WTC11 (cell line): ENCODE results near the gene TJAP1. TPM values are rescaled to one million over a fixed set of nuclear protein-coding genes. Genes with fewer than 3 reads are reported as not detected.
A peak's percentile ranks its signal among the peaks of the same experiment; 100 is the strongest.

ENCODE experiments used
- ATAC-seq: fragments of 200-7000 bp; cut with Tn5 transposase; 2 replicates; pipeline ENCODE4 v1.10.0; 2021; ENCODE audit warnings: mild to moderate bottlenecking, moderate library complexity
- CTCF ChIA-PET: fragments of 300-600 bp; sonication (Branson Sonifier 250); formaldehyde crosslinking; loops from one replicate; lab custom pipeline; 2021; ENCODE audit warnings: antibody characterized with exemption; lab: Charles Lee
- POLR2A ChIA-PET: fragments of 350-600 bp; sonication (Branson Sonifier 250); formaldehyde crosslinking; loops from one replicate; lab custom pipeline; 2021; ENCODE audit warnings: antibody characterized with exemption; lab: Charles Lee
- DNase-seq: peaks from one replicate; pipeline ENCODE4 v3.0.0; 2021; ENCODE audit warnings: low spot score
- H3K27ac Mint-ChIP-seq: 2 replicates; pipeline ENCODE4 v1.8.0; 2021; ENCODE audit warnings: mixed read lengths
- H3K27me3 Mint-ChIP-seq: 2 replicates; pipeline ENCODE4 v1.8.0; 2021; ENCODE audit warnings: low read depth, mild to moderate bottlenecking, moderate library complexity, mixed read lengths
- H3K36me3 Mint-ChIP-seq: 2 replicates; pipeline ENCODE4 v1.8.0; 2021; ENCODE audit warnings: mixed read lengths
- H3K4me1 Mint-ChIP-seq: 2 replicates; pipeline ENCODE4 v1.8.0; 2022; ENCODE audit warnings: mixed read lengths
- H3K4me3 Mint-ChIP-seq: 2 replicates; pipeline ENCODE4 v1.8.0; 2021; ENCODE audit warnings: mild to moderate bottlenecking, moderate library complexity, mixed read lengths
- H3K9me3 Mint-ChIP-seq: 2 replicates; pipeline ENCODE4 v1.8.0; 2021; ENCODE audit warnings: mixed read lengths
- ATF1 ChIP-seq: sonication (generic); formaldehyde crosslinking; IDR thresholded peaks from 2 replicates; pipeline ENCODE4 v1.8.1; 2023; ENCODE audit warnings: mild to moderate bottlenecking, moderate library complexity, missing genetic modification reagents
- ELF4 ChIP-seq: sonication (generic); formaldehyde crosslinking; IDR thresholded peaks from 2 replicates; pipeline ENCODE4 v1.8.1; 2022; ENCODE audit warnings: low read depth, mild to moderate bottlenecking, moderate library complexity, missing genetic modification reagents
- ETV6 ChIP-seq: sonication (generic); formaldehyde crosslinking; IDR thresholded peaks from 2 replicates; pipeline ENCODE4 v1.8.1; 2022; ENCODE audit warnings: mild to moderate bottlenecking, missing genetic modification reagents
- GABPB1 ChIP-seq: sonication (generic); formaldehyde crosslinking; IDR thresholded peaks from 2 replicates; pipeline ENCODE4 v1.8.1; 2023; ENCODE audit warnings: mild to moderate bottlenecking, missing genetic modification reagents
- GRHL2 ChIP-seq: fragments of 250-450 bp; sonication (Bioruptor Pico); IDR thresholded peaks from 2 replicates; pipeline ENCODE4 v1.8.0; 2022; ENCODE audit warnings: mild to moderate bottlenecking, moderate library complexity; ENCODE audit not compliant: insufficient replicate concordance, severe bottlenecking
- HMGA2 ChIP-seq: fragments of 250-450 bp; sonication (Bioruptor Pico); IDR thresholded peaks from 2 replicates; pipeline ENCODE4 v1.4.0; 2021; ENCODE audit warnings: mild to moderate bottlenecking, moderate library complexity
- IRF2 ChIP-seq: sonication (generic); formaldehyde crosslinking; IDR thresholded peaks from 2 replicates; pipeline ENCODE4 v1.8.0; 2022; ENCODE audit warnings: low read depth, missing genetic modification reagents, borderline replicate concordance
- JAZF1 ChIP-seq: fragments of 250-450 bp; sonication (Bioruptor Pico); IDR thresholded peaks from 2 replicates; pipeline ENCODE4 v1.9.0; 2021; ENCODE audit warnings: moderate library complexity, mild to moderate bottlenecking, inconsistent platforms
- TEAD1 ChIP-seq: sonication (generic); formaldehyde crosslinking; IDR thresholded peaks from 2 replicates; pipeline ENCODE4 v1.8.0; 2022; ENCODE audit warnings: mild to moderate bottlenecking, missing genetic modification reagents
- ZNF232 ChIP-seq: sonication (generic); formaldehyde crosslinking; IDR thresholded peaks from 2 replicates; pipeline ENCODE4 v1.8.0; 2022; ENCODE audit warnings: mild to moderate bottlenecking, missing genetic modification reagents
- ZNF423 ChIP-seq: fragments of 250-450 bp; sonication (Bioruptor Pico); IDR thresholded peaks from 2 replicates; pipeline ENCODE4 v2.1.2; 2022; ENCODE audit warnings: mild to moderate bottlenecking, moderate library complexity
- total RNA-seq: library from RNA; stranded (reverse); gene quantifications from 3 replicates; pipeline ENCODE4 v1.2.3, GENCODE V29; 2021
- TF ChIP-seq, protein P1 (sequence below): sonication (generic); formaldehyde crosslinking; IDR thresholded peaks from 2 replicates; pipeline ENCODE4 v1.8.1; 2023; ENCODE audit warnings: mild to moderate bottlenecking, moderate library complexity, missing genetic modification reagents
- TF ChIP-seq, protein P2 (sequence below): fragments of 250-450 bp; sonication (Bioruptor Pico); IDR thresholded peaks from 2 replicates; pipeline ENCODE4 v1.9.0; 2021; ENCODE audit warnings: moderate library complexity, mild to moderate bottlenecking, inconsistent platforms, borderline replicate concordance
- TF ChIP-seq, protein P3 (sequence below): sonication (generic); formaldehyde crosslinking; IDR thresholded peaks from 2 replicates; pipeline ENCODE4 v1.8.1; 2023; ENCODE audit warnings: mild to moderate bottlenecking, missing genetic modification reagents
- TF ChIP-seq, protein P4 (sequence below): fragments of 250-450 bp; sonication (Bioruptor Pico); IDR thresholded peaks from 2 replicates; pipeline ENCODE4 v1.9.0; 2021; ENCODE audit warnings: mild to moderate bottlenecking
- TF ChIP-seq, protein P5 (sequence below): sonication (generic); formaldehyde crosslinking; IDR thresholded peaks from 2 replicates; pipeline ENCODE4 v1.8.1; 2023; ENCODE audit warnings: mild to moderate bottlenecking, missing genetic modification reagents, borderline replicate concordance

Gene TJAP1
- total RNA-seq, 1 experiment from 2014 or later: 40.4 TPM

DNA sequence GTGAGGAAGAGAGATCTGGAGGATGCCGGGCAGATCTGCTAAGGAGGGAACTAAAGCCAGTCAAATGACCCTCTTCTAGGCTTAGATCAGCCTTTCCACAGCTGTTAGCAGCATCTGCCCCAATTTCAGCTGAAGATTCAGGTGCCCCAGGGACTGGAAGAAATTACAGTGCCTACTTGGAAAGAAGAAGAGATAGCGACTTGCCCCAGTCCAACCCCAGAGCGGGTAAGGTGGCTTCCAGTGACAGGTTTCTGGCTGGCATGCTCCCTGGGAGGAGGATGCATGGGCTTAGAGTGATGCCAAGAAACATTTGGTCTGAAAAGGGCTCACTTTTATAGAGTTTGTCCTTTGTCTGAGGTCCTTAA is 620 bp downstream of the TJAP1 start:
- TF ChIP-seq TEAD1 (CRISPR knock-in tag) (no peak), JAZF1 (CRISPR knock-in tag) (no peak), ZNF423 (CRISPR knock-in tag) (no peak), IRF2 (CRISPR knock-in tag) (no peak)
- TF ChIP-seq, protein P1, sequence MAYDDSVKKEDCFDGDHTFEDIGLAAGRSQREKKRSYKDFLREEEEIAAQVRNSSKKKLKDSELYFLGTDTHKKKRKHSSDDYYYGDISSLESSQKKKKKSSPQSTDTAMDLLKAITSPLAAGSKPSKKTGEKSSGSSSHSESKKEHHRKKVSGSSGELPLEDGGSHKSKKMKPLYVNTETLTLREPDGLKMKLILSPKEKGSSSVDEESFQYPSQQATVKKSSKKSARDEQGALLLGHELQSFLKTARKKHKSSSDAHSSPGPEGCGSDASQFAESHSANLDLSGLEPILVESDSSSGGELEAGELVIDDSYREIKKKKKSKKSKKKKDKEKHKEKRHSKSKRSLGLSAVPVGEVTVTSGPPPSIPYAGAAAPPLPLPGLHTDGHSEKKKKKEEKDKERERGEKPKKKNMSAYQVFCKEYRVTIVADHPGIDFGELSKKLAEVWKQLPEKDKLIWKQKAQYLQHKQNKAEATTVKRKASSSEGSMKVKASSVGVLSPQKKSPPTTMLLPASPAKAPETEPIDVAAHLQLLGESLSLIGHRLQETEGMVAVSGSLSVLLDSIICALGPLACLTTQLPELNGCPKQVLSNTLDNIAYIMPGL (CRISPR knock-in tag): no peak
- Mint-ChIP-seq H3K27me3 (no peaks in the 10 kb centered on the region), H3K9me3 (no peaks in the 10 kb centered on the region), H3K36me3 (no peaks in the 10 kb centered on the region), H3K4me1 (peaks cover 47% of the 10 kb centered on the region), H3K4me3 (peak overlapping the region; percentile 76), H3K27ac (peak overlapping the region; percentile 47)
- ATAC-seq (no peak), DNase-seq (no peak)
- CTCF ChIA-PET: interaction anchor here (0.7 to 1.8 kb wide), 8 partner anchors 18 to 249 kb away, joined by 3 to 12 read pairs (median 4); partner anchors contain the start of genes DLK2, DNPH1 and LRRC73
- POLR2A ChIA-PET: interaction anchor here (0.8 to 1.2 kb wide), 3 partner anchors 22 to 308 kb away, joined by 3 to 9 read pairs (median 3); partner anchors contain the start of genes DLK2 and ZNF318

DNA sequence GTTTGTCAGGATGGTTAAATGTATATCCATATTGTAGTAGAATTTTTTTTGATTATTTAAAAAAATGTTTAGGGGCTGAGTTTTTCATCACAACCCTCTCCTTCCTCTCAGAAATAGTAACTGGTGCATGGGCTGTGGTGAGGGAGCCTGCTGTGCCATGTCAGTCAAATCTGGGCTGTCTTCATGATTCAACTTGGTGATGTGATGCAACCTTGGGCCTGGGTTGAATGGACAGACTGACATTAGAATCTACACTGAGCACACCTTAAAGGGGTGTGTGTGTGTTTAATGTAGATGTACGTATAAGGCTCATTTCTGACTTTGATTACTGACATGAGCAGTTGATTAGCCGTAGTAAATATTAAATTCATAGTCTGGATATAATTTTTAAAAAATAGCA is 3.7 kb downstream of the TJAP1 start:
- CTCF ChIA-PET: interaction anchor here (0.6 to 2.8 kb wide), 7 partner anchors 8 to 655 kb away, joined by 3 to 15 read pairs (median 3); no protein-coding TSS in a partner anchor
- TF ChIP-seq GABPB1 (CRISPR knock-in tag) (peak; percentile 92), ELF4 (no peak)
- Mint-ChIP-seq H3K27ac (no peak overlapping the region), H3K36me3 (no peaks in the 10 kb centered on the region), H3K27me3 (no peaks in the 10 kb centered on the region), H3K9me3 (no peaks in the 10 kb centered on the region), H3K4me1 (peaks cover 53% of the 10 kb centered on the region), H3K4me3 (no peak overlapping the region)
- ATAC-seq (no peak), DNase-seq (no peak)
- POLR2A ChIA-PET: interaction anchor here (0.7 to 1.0 kb wide), 2 partner anchors 12 to 208 kb away, joined by 3 to 4 read pairs; no protein-coding TSS in a partner anchor

DNA sequence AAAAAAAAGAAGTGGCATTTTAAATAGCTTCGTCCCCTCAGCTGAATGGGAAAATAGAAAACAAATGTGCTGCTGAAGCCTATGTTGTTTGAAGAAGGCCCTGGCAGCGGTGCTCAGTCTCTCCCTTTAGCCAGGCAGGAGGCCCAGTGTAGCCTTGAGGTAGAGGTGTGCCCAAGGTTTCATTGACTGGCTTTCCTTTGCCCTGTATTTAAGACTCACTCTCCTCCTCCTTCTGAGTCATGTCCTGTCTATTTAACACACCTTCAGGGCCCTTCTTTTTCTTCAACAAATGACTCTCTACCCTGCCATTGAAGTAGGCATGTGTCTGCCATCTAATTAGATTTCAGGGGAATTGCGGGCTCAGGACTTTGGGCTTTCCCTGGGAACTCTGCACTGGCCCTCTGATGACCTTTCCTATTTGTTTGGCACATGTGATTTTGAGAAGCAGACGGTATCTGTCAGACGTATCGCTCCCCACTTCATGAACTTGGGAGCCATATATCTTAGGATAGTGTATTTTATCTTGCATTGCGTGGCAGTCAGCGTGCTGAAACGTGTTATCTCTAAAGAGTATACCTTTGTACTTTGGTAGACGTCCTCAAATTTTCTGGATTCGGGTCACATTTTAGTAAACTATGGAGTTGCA is 4.3 kb downstream of the TJAP1 start:
- Mint-ChIP-seq H3K36me3 (peaks cover 2% of the 10 kb centered on the region; the same call in 1 of the 2 replicates), H3K4me3 (peak overlapping the region; percentile 12), H3K27me3 (no peaks in the 10 kb centered on the region), H3K9me3 (no peaks in the 10 kb centered on the region), H3K4me1 (peaks cover 51% of the 10 kb centered on the region), H3K27ac (peak overlapping the region; percentile 73)
- ChIA-PET CTCF (interaction anchor here (0.6 to 2.8 kb wide), 7 partner anchors 8 to 654 kb away, joined by 3 to 15 read pairs (median 3); no protein-coding TSS in a partner anchor), POLR2A (interaction anchor here (0.7 kb wide), 1 partner anchor 209 kb away, joined by 3 read pairs; no protein-coding TSS in a partner anchor)
- ATAC-seq (peak; percentile 5; the same call in 1 of the 2 replicates), DNase-seq (no peak)
- no peak for TF ChIP-seq ATF1 (CRISPR knock-in tag)

DNA sequence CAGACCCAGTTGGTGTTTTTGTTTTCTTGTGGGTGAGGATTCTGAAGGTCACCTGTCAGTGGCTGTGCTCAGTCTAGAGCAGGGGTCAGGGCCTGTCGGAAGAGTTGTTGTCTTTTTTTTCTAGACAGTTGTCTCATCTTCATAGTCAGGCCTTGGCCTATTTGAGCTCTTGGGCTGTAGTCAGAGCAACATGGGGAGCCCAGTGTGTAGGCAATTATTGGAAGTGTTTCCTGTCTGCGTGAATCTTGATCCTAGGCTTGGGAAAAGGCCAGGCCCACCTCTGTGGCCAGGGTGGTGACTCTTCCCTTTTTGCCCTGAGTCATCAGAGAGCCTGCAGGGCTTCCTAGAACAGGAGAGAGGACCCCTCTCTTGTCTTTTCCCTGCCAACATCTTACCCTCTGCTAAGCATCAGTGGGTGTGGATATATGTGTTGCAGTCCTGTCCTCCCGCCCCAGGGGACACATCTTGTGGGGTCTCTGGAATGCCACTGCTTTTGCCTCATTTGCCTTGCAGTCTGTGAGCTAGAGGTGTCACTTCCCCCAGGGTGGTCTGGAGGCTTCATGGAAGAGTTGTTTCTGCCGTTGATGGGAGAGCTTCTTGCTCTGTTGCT is 11.4 kb downstream of the TJAP1 start:
- Mint-ChIP-seq H3K4me1 (peaks cover 26% of the 10 kb centered on the region), H3K4me3 (no peak overlapping the region), H3K27me3 (no peaks in the 10 kb centered on the region; the same call in 1 of the 2 replicates), H3K27ac (peak overlapping the region; percentile 13; the same call in 1 of the 2 replicates), H3K9me3 (no peaks in the 10 kb centered on the region), H3K36me3 (peaks cover 3% of the 10 kb centered on the region; the same call in 1 of the 2 replicates)
- CTCF ChIA-PET: interaction anchor here (1.3 to 1.5 kb wide), 2 partner anchors 18 to 31 kb away, joined by 4 read pairs; no protein-coding TSS in a partner anchor
- ATAC-seq (no peak), DNase-seq (no peak)
- POLR2A ChIA-PET: no interaction called here
- TF ChIP-seq, protein P2, sequence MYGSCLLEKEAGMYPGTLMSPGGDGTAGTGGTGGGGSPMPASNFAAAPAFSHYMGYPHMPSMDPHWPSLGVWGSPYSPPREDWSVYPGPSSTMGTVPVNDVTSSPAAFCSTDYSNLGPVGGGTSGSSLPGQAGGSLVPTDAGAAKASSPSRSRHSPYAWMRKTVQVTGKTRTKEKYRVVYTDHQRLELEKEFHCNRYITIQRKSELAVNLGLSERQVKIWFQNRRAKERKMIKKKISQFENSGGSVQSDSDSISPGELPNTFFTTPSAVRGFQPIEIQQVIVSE: no peak
- TF ChIP-seq, protein P3, sequence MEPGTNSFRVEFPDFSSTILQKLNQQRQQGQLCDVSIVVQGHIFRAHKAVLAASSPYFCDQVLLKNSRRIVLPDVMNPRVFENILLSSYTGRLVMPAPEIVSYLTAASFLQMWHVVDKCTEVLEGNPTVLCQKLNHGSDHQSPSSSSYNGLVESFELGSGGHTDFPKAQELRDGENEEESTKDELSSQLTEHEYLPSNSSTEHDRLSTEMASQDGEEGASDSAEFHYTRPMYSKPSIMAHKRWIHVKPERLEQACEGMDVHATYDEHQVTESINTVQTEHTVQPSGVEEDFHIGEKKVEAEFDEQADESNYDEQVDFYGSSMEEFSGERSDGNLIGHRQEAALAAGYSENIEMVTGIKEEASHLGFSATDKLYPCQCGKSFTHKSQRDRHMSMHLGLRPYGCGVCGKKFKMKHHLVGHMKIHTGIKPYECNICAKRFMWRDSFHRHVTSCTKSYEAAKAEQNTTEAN (CRISPR knock-in tag): no peak
- no peak for TF ChIP-seq HMGA2 (CRISPR knock-in tag)
- no peak for TF ChIP-seq ETV6 (CRISPR knock-in tag)
- TF ChIP-seq, protein P4, sequence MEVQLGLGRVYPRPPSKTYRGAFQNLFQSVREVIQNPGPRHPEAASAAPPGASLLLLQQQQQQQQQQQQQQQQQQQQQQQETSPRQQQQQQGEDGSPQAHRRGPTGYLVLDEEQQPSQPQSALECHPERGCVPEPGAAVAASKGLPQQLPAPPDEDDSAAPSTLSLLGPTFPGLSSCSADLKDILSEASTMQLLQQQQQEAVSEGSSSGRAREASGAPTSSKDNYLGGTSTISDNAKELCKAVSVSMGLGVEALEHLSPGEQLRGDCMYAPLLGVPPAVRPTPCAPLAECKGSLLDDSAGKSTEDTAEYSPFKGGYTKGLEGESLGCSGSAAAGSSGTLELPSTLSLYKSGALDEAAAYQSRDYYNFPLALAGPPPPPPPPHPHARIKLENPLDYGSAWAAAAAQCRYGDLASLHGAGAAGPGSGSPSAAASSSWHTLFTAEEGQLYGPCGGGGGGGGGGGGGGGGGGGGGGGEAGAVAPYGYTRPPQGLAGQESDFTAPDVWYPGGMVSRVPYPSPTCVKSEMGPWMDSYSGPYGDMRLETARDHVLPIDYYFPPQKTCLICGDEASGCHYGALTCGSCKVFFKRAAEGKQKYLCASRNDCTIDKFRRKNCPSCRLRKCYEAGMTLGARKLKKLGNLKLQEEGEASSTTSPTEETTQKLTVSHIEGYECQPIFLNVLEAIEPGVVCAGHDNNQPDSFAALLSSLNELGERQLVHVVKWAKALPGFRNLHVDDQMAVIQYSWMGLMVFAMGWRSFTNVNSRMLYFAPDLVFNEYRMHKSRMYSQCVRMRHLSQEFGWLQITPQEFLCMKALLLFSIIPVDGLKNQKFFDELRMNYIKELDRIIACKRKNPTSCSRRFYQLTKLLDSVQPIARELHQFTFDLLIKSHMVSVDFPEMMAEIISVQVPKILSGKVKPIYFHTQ (CRISPR knock-in tag): no peak
- no peak for TF ChIP-seq ZNF232 (CRISPR knock-in tag)
- no peak for TF ChIP-seq GRHL2 (CRISPR knock-in tag)
- TF ChIP-seq, protein P5, sequence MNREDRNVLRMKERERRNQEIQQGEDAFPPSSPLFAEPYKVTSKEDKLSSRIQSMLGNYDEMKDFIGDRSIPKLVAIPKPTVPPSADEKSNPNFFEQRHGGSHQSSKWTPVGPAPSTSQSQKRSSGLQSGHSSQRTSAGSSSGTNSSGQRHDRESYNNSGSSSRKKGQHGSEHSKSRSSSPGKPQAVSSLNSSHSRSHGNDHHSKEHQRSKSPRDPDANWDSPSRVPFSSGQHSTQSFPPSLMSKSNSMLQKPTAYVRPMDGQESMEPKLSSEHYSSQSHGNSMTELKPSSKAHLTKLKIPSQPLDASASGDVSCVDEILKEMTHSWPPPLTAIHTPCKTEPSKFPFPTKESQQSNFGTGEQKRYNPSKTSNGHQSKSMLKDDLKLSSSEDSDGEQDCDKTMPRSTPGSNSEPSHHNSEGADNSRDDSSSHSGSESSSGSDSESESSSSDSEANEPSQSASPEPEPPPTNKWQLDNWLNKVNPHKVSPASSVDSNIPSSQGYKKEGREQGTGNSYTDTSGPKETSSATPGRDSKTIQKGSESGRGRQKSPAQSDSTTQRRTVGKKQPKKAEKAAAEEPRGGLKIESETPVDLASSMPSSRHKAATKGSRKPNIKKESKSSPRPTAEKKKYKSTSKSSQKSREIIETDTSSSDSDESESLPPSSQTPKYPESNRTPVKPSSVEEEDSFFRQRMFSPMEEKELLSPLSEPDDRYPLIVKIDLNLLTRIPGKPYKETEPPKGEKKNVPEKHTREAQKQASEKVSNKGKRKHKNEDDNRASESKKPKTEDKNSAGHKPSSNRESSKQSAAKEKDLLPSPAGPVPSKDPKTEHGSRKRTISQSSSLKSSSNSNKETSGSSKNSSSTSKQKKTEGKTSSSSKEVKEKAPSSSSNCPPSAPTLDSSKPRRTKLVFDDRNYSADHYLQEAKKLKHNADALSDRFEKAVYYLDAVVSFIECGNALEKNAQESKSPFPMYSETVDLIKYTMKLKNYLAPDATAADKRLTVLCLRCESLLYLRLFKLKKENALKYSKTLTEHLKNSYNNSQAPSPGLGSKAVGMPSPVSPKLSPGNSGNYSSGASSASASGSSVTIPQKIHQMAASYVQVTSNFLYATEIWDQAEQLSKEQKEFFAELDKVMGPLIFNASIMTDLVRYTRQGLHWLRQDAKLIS (CRISPR knock-in tag): no peak
